Duodenal mucosa (tissue), 2 donors: ENCODE results near the gene THADA.

Source experiments
- H3K27ac ChIP-seq: one replicate; pipeline ENCODE4 v1.7.0; 2013; ENCODE audit warnings: low read depth, low read length
- H3K27me3 ChIP-seq, 2 donors: one replicate each; pipeline ENCODE4 v1.7.0; 2013; ENCODE audit warnings: low read length in 2 of 2, control low read depth in 1 of 2; ENCODE audit not compliant: insufficient read depth in 2 of 2, control insufficient read depth in 1 of 2
- H3K36me3 ChIP-seq, 2 donors: one replicate each; pipeline ENCODE4 v1.7.0; 2013; ENCODE audit warnings: low read length in 2 of 2, control low read depth in 1 of 2; ENCODE audit not compliant: insufficient read depth in 2 of 2, control insufficient read depth in 1 of 2
- H3K4me1 ChIP-seq, 2 donors: one replicate each; pipeline ENCODE4 v1.7.0; 2013; ENCODE audit warnings: low read length in 2 of 2, control low read depth in 1 of 2; ENCODE audit not compliant: insufficient read depth in 2 of 2, control insufficient read depth in 1 of 2
- H3K4me3 ChIP-seq, 2 donors: one replicate each; pipeline ENCODE4 v1.7.0; 2013; ENCODE audit warnings: low read length in 2 of 2, low read depth in 1 of 2
- H3K9ac ChIP-seq, 2 donors: one replicate each; pipeline ENCODE4 v1.7.0; 2013; ENCODE audit warnings: low read length in 2 of 2, low read depth in 1 of 2
- H3K9me3 ChIP-seq, 2 donors: one replicate each; pipeline ENCODE4 v1.7.0; 2013; ENCODE audit warnings: low read length in 2 of 2, control low read depth in 1 of 2; ENCODE audit not compliant: control insufficient read depth in 1 of 2

THADA gene

DNA sequence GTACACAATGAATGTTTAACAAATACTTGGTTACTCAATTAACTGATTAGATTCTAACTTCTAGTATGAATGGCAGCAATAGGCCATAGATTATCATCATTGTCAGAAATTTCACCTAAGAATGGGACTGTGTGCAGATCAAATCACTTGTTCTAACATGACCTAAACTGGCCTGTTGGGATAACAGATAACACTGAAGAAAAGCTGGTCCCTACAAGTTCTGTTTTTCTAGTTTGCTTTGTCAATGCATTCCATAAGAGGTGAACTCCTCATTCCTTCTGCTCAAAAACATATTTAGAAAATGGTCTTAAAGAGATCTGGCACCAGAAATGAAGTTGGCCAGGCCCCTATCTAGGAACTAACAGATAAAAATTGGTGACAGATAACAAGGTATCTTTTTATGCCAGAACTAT is 175.4 kb downstream of the THADA start:
- H3K9me3 ChIP-seq = no peaks in the 10 kb centered on the region
- peaks cover 19% of the 10 kb centered on the region in 2 donors for H3K4me1 ChIP-seq
- no peaks in the 10 kb centered on the region for H3K27me3 ChIP-seq
- no peak overlapping the region for H3K9ac ChIP-seq
- H3K27ac ChIP-seq = no peak overlapping the region
- no peaks in the 10 kb centered on the region for H3K36me3 ChIP-seq
- H3K4me3 ChIP-seq = no peak overlapping the region

DNA sequence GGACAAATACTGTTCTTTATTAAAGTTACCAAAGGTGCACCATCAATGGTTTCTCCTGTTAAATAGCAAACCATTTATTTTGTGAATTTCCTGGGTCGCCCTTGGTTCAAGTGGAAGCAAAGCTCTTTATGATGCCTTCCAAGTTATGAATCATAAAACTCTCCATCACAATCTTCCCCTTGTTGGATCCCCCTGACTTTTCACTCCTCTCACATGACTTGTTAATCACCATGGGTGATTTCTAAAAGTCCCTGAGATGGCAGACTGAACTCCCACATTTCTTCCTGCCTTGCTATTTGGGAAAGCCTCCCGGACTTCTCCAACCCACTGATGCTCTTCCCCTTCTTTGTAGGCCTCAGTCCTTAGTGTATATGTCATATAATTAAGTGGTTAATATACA is 176.0 kb downstream of the THADA start:
- H3K4me1 ChIP-seq = peaks cover 14% of the 10 kb centered on the region in 2 donors
- no peak overlapping the region for H3K9ac ChIP-seq
- H3K9me3 ChIP-seq = no peaks in the 10 kb centered on the region
- H3K27ac ChIP-seq = no peak overlapping the region
- no peak overlapping the region for H3K4me3 ChIP-seq
- no peaks in the 10 kb centered on the region for H3K27me3 ChIP-seq
- no peaks in the 10 kb centered on the region for H3K36me3 ChIP-seq

DNA sequence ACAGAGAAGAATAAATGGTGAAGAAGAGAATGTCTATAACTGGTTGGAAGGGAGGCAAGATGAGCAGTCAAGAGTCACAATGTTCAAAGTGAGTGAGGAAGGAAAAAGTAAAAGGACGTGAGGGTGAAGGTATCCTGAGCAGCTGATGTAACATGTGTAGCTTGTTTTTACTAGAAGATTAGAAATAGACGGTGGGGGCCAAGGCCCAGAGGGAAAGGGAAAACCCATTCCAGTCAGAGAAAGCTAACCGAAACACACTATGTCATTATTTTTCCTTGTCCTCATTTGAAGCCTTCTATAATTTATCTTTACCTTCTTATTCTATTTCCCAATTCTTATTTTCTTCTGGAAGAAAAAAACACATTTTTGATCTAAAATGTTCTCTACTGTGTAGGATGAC is 176.6 kb downstream of the THADA start:
- Histone ChIP-seq H3K27ac (no peak overlapping the region), H3K9me3 (no peaks in the 10 kb centered on the region), H3K36me3 (no peaks in the 10 kb centered on the region), H3K27me3 (no peaks in the 10 kb centered on the region), H3K4me1 (peaks cover 8% of the 10 kb centered on the region in 2 donors), H3K4me3 (no peak overlapping the region), H3K9ac (no peak overlapping the region)

DNA sequence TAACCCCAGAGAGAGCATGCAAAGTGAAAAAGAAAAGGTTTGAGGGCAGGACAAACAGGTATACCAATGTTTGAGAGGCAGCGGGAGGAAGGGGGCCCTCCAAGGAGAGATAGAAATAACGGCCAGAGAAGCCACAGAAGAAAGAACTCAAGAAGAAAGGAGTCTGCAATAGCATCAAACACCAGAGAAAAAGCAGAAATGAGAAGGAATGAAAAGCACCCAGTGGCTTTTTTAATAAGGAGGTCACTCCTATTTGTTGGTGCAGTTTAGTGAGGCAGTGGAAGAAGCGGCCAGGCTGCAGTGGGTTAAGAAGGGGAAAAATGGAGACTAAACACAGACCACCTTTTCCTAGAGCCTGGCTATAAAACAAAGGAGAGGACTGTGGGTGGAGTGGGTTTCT is 177.2 kb downstream of the THADA start:
- peaks cover 2 to 3% of the 10 kb centered on the region in 2 donors for H3K4me1 ChIP-seq
- no peaks in the 10 kb centered on the region for H3K27me3 ChIP-seq
- H3K27ac ChIP-seq = no peak overlapping the region
- H3K9me3 ChIP-seq = no peaks in the 10 kb centered on the region
- H3K9ac ChIP-seq = no peak overlapping the region
- H3K4me3 ChIP-seq = no peak overlapping the region
- no peaks in the 10 kb centered on the region for H3K36me3 ChIP-seq

DNA sequence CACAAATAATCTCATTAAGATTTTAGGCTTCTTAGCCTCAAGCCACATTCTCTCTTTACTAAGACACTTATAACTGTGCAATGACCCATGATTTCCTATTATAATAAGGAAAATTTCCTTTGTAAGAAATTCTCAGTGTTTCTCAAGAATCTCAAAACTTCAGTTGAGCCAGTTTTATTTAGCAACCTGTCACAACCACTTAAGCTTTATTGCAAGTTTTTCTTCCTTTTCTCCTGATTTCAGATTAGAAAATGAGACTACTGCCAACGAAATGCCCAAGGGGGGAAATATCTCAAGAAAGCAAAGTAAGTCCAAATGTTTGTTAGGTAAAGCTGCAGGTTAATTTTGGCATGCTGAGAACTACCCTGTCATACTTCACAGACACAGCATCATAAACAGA is 178.5 kb downstream of the THADA start:
- no peak overlapping the region for H3K9ac ChIP-seq
- H3K4me1 ChIP-seq = no peaks in the 10 kb centered on the region
- H3K4me3 ChIP-seq = no peak overlapping the region
- H3K9me3 ChIP-seq = no peaks in the 10 kb centered on the region
- no peaks in the 10 kb centered on the region for H3K27me3 ChIP-seq
- H3K27ac ChIP-seq = no peak overlapping the region
- H3K36me3 ChIP-seq = peaks cover 0 to 4% of the 10 kb centered on the region in 2 donors

DNA sequence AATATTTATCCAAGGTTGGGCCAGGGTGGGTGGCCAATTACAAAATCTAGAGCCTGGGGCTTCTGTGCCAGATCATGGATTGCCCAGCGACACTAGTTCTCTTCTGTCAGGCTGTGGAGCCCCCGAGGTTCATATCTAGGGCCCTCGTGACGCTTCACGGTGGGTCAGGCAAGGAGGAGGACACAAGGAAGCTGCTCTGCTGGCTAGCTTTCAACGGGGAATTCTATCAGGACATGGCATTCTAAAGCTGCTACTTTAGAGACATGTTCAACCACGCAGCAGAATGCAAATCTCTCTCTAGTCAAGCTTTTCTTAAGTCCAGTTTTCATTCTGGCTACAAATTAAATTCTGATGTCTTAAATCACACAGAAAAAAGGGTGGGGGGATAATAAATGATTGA is 180.2 kb downstream of the THADA start:
- H3K4me1 ChIP-seq = no peaks in the 10 kb centered on the region
- no peaks in the 10 kb centered on the region for H3K27me3 ChIP-seq
- no peak overlapping the region for H3K27ac ChIP-seq

DNA sequence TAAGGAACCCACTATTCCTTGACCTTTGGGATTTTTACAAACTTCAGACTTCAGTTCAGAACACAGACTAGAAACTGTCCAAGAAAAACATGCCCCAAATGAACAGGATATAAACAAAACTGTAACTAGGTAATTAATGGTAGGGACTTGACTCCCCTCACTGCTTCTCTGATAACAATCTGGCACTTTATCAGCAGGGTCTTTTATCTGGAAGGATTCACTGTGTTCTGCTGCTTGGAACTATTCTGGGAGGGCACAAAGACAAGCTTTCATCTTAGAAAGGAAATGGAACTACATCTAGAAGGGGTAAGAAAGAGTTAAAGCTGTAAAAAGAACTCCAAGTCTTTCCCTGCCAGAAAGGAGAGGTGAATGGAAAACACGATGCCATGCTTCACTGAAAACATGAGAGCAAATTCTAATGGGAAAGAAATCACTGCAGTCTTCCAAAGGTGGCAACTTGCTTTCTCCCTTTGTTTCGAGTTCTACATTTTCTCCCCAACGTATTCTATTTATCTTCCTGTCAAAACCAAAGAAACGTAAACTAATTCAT is 181.2 kb downstream of the THADA start:
- Histone ChIP-seq H3K36me3 (peaks cover 0 to 4% of the 10 kb centered on the region in 2 donors), H3K4me1 (no peaks in the 10 kb centered on the region), H3K27ac (no peak overlapping the region), H3K27me3 (no peaks in the 10 kb centered on the region), H3K9me3 (no peaks in the 10 kb centered on the region), H3K4me3 (no peak overlapping the region), H3K9ac (no peak overlapping the region)

More for the DNA sequence above, 180.2 kb downstream of the THADA start:
- H3K4me3 ChIP-seq = no peak overlapping the region
- no peak overlapping the region for H3K9ac ChIP-seq
- no peaks in the 10 kb centered on the region for H3K9me3 ChIP-seq
- peaks cover 0 to 4% of the 10 kb centered on the region in 2 donors for H3K36me3 ChIP-seq

DNA sequence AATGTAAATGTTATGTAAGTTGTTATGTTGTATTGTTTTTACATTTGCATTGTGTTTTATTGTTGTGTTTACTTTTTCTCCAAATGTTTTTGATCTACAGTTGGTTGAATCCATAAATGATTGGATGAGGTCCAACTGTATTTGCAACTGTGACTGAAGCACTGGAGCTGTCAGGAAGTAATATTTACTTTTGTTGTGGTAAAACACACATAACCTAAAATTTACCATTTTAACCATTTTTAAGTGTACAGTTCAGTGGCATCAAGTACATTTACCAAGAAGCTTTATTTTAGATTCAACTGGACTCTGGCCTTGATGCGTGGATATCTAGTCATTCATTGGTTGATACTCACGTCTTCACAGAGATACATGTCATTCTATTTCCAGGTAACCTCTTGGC is 181.8 kb downstream of the THADA start:
- H3K27ac ChIP-seq = no peak overlapping the region

DNA sequence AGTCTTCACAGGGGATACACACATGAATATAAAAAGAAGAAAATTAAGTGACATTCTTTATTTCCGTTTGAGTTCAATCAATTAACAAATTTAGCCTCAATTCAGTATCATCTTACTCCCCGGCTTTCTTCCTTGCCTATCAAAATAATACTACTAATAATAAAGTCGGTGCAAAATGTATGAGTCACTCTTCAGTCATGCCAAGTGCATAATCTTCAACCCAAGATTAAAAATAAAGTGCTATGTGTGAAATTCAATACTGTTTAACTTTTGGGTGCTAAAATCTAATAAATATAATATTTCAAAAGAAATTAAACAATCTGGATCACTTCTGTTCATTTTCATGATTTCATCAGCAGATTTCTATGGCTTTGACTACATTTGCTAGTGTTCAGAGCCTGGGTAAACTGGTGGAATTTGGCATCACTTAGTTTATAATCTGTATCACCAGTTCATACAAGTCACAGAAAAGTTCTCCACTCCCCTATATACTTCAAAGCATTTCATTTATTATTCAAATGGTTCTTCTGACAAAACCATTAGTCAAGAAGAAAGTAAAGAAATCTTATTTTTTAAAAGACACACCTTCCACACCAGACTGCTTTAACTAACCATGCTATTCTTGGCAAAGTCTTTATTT is 183.6 kb downstream of the THADA start:
- no peaks in the 10 kb centered on the region for H3K4me1 ChIP-seq
- no peaks in the 10 kb centered on the region for H3K9me3 ChIP-seq
- H3K4me3 ChIP-seq = no peak overlapping the region
- no peak overlapping the region for H3K9ac ChIP-seq
- peaks cover 0 to 4% of the 10 kb centered on the region in 2 donors for H3K36me3 ChIP-seq
- no peak overlapping the region for H3K27ac ChIP-seq
- H3K27me3 ChIP-seq = no peaks in the 10 kb centered on the region

More for the DNA sequence above, 181.8 kb downstream of the THADA start:
- Histone ChIP-seq H3K4me1 (no peaks in the 10 kb centered on the region), H3K9me3 (no peaks in the 10 kb centered on the region), H3K4me3 (no peak overlapping the region), H3K36me3 (peaks cover 0 to 4% of the 10 kb centered on the region in 2 donors), H3K27me3 (no peaks in the 10 kb centered on the region), H3K9ac (no peak overlapping the region)

DNA sequence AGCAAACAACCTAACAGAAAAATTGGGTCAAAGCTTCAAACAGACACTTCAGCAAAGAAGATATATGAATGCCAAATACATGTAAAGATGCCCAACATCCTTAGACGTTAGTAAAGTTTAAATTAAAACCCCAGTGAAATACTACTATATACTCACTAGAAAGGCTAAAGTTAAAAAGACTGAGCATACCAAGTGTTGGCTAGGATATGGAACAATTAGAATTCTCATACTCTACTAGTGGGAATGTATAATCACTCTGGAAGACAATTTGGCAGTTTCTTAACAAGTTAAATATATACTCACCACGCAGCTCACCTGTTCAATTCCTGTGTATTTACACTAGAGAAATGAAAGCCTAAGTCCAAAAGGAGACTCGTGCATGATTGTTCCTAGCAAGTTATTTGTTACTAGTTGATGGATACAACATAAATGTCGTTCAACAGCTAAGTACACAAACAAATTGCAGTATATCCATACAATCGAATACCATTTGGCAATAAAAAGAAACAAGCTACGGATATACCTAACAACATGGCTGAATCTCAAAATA is 185.7 kb downstream of the THADA start:
- Histone ChIP-seq H3K4me1 (peaks cover 0 to 5% of the 10 kb centered on the region in 2 donors), H3K27me3 (no peaks in the 10 kb centered on the region), H3K27ac (no peak overlapping the region)

More for the DNA sequence above, 185.7 kb downstream of the THADA start:
- Histone ChIP-seq H3K9me3 (no peaks in the 10 kb centered on the region), H3K4me3 (no peak overlapping the region), H3K9ac (no peak overlapping the region), H3K36me3 (peaks cover 0 to 4% of the 10 kb centered on the region in 2 donors)
